Activated CD4-positive, alpha-beta T cell treated with anti-CD3 and anti-CD28 coated beads for 36 hours (primary cell): ENCODE data around the gene UBE2H. TPM values are rescaled to one million over a fixed set of nuclear protein-coding genes. Genes with fewer than 3 reads are reported as not detected.
"Not testable (repeated sequence)": the region's sequence is repeated elsewhere in the genome, so short reads cannot be mapped to it uniquely, and the experiment has no call there.

Experiments
- ATAC-seq: fragments of 200-7000 bp; cut with Tn5 transposase; one replicate; pipeline ENCODE4 v1.10.0; 2021; ENCODE audit warnings: mild to moderate bottlenecking, moderate library complexity
- CTCF ChIA-PET: fragments of 350-600 bp; sonication (Branson Sonifier 250); formaldehyde crosslinking; loops from one replicate; lab custom pipeline; 2021; ENCODE audit warnings: antibody characterized with exemption; lab: Charles Lee
- POLR2A ChIA-PET: fragments of 350-600 bp; sonication (Branson Sonifier 250); formaldehyde crosslinking; loops from one replicate; lab custom pipeline; 2021; ENCODE audit warnings: antibody characterized with exemption, inconsistent platforms; lab: Charles Lee
- DNase-seq: peaks from one replicate; pipeline ENCODE4 v3.0.0-alpha.2; 2020
- H3K27ac Mint-ChIP-seq: one replicate; pipeline ENCODE4 v1.8.0; 2021; ENCODE audit warnings: mixed read lengths
- H3K27me3 Mint-ChIP-seq: one replicate; pipeline ENCODE4 v1.8.0; 2021; ENCODE audit warnings: mixed read lengths
- H3K36me3 Mint-ChIP-seq: one replicate; pipeline ENCODE4 v1.8.0; 2021; ENCODE audit warnings: low read depth, mixed read lengths
- H3K4me1 Mint-ChIP-seq: one replicate; pipeline ENCODE4 v1.8.0; 2021; ENCODE audit warnings: mixed read lengths
- H3K4me3 Mint-ChIP-seq: one replicate; pipeline ENCODE4 v1.8.0; 2021; ENCODE audit warnings: mild to moderate bottlenecking, moderate library complexity, mixed read lengths
- H3K9me3 Mint-ChIP-seq: one replicate; pipeline ENCODE4 v1.8.0; 2021; ENCODE audit warnings: low read depth, mixed read lengths
- intact Hi-C, 2 experiments: fragments of 100-400 bp; cut with DNase I in 1 of 2; cut with micrococcal nuclease in 1 of 2; formaldehyde crosslinking; loops; one replicate each; pipeline versions ENCODE4 v1.14.2 to v1.15.1; 2022 to 2024; cut with DNase I, micrococcal nuclease
- total RNA-seq, 2 experiments: library from RNA; stranded (reverse); gene quantifications; one replicate each; pipeline ENCODE4 v1.2.3, GENCODE V29; 2021

Gene UBE2H
- total RNA-seq, 2 experiments from 2014 or later: 25.6 to 40.7 TPM

DNA sequence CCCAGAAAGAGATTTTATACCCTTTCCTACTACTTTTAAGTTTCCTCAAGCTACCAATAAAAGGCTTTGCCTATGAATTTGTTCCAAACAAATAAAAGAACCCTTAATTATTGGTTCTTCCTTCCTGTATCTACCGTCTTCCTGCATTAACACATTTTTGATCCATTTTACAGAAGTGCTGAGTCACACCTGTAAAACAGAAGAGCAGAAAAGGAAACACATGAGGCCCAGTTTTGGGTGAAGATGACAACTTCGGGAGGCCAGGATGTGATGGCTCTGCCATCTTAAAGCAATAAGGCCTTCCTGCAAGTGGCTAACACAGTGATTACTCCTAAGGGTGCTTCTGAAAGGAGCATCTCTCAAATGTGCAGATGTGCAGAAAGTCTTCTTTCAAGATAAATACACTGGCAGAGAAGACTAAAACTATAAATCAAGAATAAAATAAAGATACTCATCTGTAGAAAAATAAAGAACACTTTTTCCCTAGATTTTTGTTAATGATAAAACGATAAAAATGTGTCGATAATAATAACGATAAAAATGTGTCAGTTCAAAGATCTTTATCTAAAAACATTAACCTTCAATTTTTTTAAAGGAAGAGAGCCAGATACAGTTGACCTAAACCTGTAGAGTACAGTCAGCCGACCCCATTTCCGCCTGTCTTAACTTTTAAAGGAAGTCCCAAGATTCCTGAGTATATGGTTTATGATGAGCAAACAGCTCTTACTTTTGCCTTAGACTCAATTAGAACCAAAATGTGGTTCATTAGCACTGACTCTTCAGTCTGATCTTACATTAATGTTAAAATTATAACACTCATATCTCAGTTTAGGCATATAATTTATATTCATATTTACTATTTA is 108.6 kb downstream of the UBE2H start:
- POLR2A ChIA-PET: no interaction called here
- peak; percentile 83 for ATAC-seq
- Mint-ChIP-seq H3K9me3 (no peaks in the 10 kb centered on the region), H3K27ac (peak overlapping the region; percentile 86), H3K36me3 (peaks cover 3% of the 10 kb centered on the region), H3K27me3 (no peaks in the 10 kb centered on the region), H3K4me3 (no peak overlapping the region), H3K4me1 (peaks cover 47% of the 10 kb centered on the region)
- peak; percentile 45 for DNase-seq
- intact Hi-C loops: no loop called here
- CTCF ChIA-PET: interaction anchor here (0.7 to 3.5 kb wide), 4 partner anchors 8 to 21 kb away, joined by 3 to 12 read pairs (median 4); no protein-coding TSS in a partner anchor

DNA sequence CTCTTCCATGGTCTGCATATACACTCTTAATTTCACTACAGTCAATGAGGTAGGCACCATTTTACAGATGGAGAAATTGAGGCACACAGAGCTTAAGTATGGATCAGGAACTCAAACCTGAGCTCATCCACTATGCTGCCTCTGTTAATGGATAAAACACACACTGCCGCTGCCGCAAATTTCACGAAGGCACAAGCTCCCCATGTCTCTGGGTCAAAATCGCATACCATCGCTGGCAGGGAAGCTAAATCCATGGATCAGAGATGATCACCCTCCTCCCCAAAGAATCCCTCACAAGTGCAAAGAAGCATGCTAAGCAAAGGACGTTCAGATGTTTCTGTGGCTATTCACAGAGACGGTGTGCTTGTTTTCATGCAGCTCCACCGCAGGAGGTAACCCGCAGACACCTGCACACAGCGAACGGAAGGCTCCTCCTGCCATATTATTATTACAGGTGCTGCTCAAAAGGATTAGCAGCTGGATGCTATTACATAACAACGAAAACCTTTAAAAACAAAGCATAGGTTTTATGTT is 109.3 kb downstream of the UBE2H start:
- intact Hi-C loops: no loop called here
- ATAC-seq (no peak), DNase-seq (no peak)
- Mint-ChIP-seq H3K4me3 (no peak overlapping the region), H3K4me1 (peaks cover 47% of the 10 kb centered on the region), H3K27me3 (no peaks in the 10 kb centered on the region), H3K36me3 (peaks cover 5% of the 10 kb centered on the region), H3K27ac (peak overlapping the region; percentile 86), H3K9me3 (no peaks in the 10 kb centered on the region)
- CTCF ChIA-PET: interaction anchor here (0.7 to 3.5 kb wide), 4 partner anchors 9 to 184 kb away, joined by 3 to 12 read pairs (median 4); no protein-coding TSS in a partner anchor
- POLR2A ChIA-PET: no interaction called here

GRCh38 chr7:129841465-129841864 is 111.3 kb downstream of the UBE2H start:
- intact Hi-C loops: no loop called here
- ATAC-seq (no peak), DNase-seq (no peak)
- H3K4me3 Mint-ChIP-seq: no peak overlapping the region
- CTCF ChIA-PET: interaction anchor here (0.5 to 2.8 kb wide), 5 partner anchors 11 to 1897 kb away, joined by 3 to 24 read pairs (median 3); partner anchors contain the start of gene ZC3HC1
- peaks cover 37% of the 10 kb centered on the region for H3K4me1 Mint-ChIP-seq
- H3K27me3 Mint-ChIP-seq: no peaks in the 10 kb centered on the region
- peak overlapping the region; percentile 10 for H3K27ac Mint-ChIP-seq
- peaks cover 5% of the 10 kb centered on the region for H3K36me3 Mint-ChIP-seq
- POLR2A ChIA-PET: no interaction called here
- no peaks in the 10 kb centered on the region for H3K9me3 Mint-ChIP-seq

- ChIA-PET CTCF (interaction anchor here (0.8 to 2.8 kb wide), 3 partner anchors 11 to 1897 kb away, joined by 3 to 24 read pairs (median 3); no protein-coding TSS in a partner anchor), POLR2A (no interaction called here)
- DNase-seq (no peak), ATAC-seq (no peak)
- intact Hi-C loops: no loop called here
- Mint-ChIP-seq H3K36me3 (peaks cover 5% of the 10 kb centered on the region), H3K27me3 (no peaks in the 10 kb centered on the region), H3K4me3 (no peak overlapping the region), H3K4me1 (peaks cover 32% of the 10 kb centered on the region), H3K9me3 (no peaks in the 10 kb centered on the region), H3K27ac (peak overlapping the region; percentile 19)
Measured at GRCh38 chr7:129840757-129841156, 112.0 kb downstream of the UBE2H start.

DNA sequence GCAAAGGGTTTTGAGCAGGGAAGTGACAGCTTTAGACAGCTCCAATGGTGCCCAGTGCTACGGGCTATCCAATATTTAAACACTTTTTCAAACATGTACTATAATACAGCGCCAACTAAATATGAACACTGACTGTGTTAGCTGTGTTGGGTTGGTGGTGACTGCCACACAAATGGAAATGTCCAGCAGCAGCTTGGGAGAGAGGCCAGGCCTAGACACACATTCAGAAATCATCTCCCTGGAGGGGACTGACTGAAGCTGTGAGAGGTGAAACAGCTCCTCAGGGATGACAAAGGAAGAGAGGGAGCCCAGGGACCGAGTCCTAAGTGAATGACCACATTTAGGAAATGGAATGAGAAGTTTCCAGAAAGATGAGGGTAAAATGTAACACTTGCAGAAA is 115.8 kb downstream of the UBE2H start:
- H3K4me1 Mint-ChIP-seq: peaks cover 8% of the 10 kb centered on the region
- DNase-seq (no peak), ATAC-seq (no peak)
- H3K36me3 Mint-ChIP-seq: peaks cover 2% of the 10 kb centered on the region
- no peaks in the 10 kb centered on the region for H3K9me3 Mint-ChIP-seq
- POLR2A ChIA-PET: no interaction called here
- H3K27me3 Mint-ChIP-seq: no peaks in the 10 kb centered on the region
- CTCF ChIA-PET: interaction anchor here (1.5 to 2.2 kb wide), 3 partner anchors 12 to 174 kb away, joined by 3 to 7 read pairs (median 5); no protein-coding TSS in a partner anchor
- no peak overlapping the region for H3K4me3 Mint-ChIP-seq
- H3K27ac Mint-ChIP-seq: peak overlapping the region; percentile 2
- intact Hi-C loops: no loop called here

GRCh38 chr7:129835569-129835968 is 117.2 kb downstream of the UBE2H start:
- Mint-ChIP-seq H3K27me3 (no peaks in the 10 kb centered on the region), H3K4me3 (no peak overlapping the region), H3K27ac (no peak overlapping the region), H3K4me1 (no peaks in the 10 kb centered on the region), H3K9me3 (no peaks in the 10 kb centered on the region), H3K36me3 (peaks cover 2% of the 10 kb centered on the region)
- intact Hi-C loops: no loop called here
- ATAC-seq: no peak
- CTCF ChIA-PET: interaction anchor here (0.7 to 1.8 kb wide), 2 partner anchors 11 to 439 kb away, joined by 4 to 5 read pairs; no protein-coding TSS in a partner anchor
- no peak for DNase-seq
- POLR2A ChIA-PET: no interaction called here

GRCh38 chr7:129833353-129833752 is 119.4 kb downstream of the UBE2H start:
- intact Hi-C loops, H3K36me3 Mint-ChIP-seq, H3K9me3 Mint-ChIP-seq, H3K4me1 Mint-ChIP-seq, CTCF ChIA-PET, DNase-seq, H3K27ac Mint-ChIP-seq, H3K4me3 Mint-ChIP-seq, H3K27me3 Mint-ChIP-seq, ATAC-seq, POLR2A ChIA-PET: not testable (repeated sequence)

DNA sequence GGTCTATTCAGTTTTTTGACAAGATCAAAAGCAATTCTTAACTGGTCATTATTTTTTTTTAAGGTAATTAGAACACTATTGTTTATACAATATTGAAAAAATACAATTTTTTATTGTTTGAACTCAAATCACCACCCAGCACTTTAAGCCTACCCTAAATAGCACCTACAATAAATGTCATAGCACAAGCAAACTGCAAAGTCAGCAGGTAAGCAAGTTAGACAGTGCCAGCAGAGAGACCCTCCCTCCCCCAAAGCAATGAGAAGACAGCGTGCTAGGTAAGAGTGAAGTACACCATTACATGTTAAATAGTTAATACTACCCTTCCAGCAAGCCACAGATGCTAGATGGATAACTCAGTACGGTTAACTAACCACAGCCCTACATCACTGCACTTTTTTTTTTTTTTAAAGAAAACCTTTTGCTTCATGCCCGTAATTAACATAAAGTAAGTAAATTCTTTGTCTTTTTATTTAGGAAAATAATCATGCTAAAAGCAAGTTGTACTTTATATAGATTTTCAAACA is 120.0 kb downstream of the UBE2H start:
- ATAC-seq: no peak
- no peak overlapping the region for H3K27ac Mint-ChIP-seq

DNA sequence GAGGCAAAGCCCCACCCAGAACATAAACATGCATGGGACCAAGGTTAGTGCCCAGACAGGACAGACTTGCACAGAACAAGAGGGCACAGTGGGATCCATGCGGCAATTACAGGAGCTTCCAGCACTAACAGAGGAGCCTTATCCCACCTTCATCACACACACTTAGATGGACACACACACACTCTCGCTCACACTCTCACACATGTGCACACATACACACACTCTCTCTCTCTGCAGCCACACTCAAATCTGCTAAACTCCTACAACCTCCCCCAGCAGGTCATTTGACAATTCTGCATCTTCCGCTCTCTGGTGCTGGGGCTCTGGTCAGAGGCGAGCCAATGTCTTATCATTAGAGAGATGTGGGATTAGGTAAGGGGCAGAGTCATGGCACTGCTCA is 120.5 kb downstream of the UBE2H start:
- no peaks in the 10 kb centered on the region for H3K9me3 Mint-ChIP-seq
- peaks cover 10% of the 10 kb centered on the region for H3K4me1 Mint-ChIP-seq
- no peak overlapping the region for H3K4me3 Mint-ChIP-seq
- intact Hi-C loops: no loop called here
- H3K36me3 Mint-ChIP-seq: no peaks in the 10 kb centered on the region
- no peak overlapping the region for H3K27ac Mint-ChIP-seq
- ATAC-seq: no peak
- ChIA-PET POLR2A (no interaction called here), CTCF (interaction anchor here (0.7 to 4.2 kb wide), 4 partner anchors 9 to 238 kb away, joined by 3 to 42 read pairs (median 14); partner anchors contain the start of gene KLHDC10)
- DNase-seq: no peak
- no peaks in the 10 kb centered on the region for H3K27me3 Mint-ChIP-seq

More for the DNA sequence above, 120.0 kb downstream of the UBE2H start:
- intact Hi-C loops: no loop called here
- Mint-ChIP-seq H3K9me3 (no peaks in the 10 kb centered on the region), H3K27me3 (no peaks in the 10 kb centered on the region), H3K36me3 (no peaks in the 10 kb centered on the region), H3K4me1 (peaks cover 10% of the 10 kb centered on the region), H3K4me3 (no peak overlapping the region)
- ChIA-PET CTCF (interaction anchor here (0.7 kb wide), 1 partner anchor 238 kb away, joined by 3 read pairs; the partner anchor contains the start of gene KLHDC10), POLR2A (no interaction called here)
- no peak for DNase-seq

DNA sequence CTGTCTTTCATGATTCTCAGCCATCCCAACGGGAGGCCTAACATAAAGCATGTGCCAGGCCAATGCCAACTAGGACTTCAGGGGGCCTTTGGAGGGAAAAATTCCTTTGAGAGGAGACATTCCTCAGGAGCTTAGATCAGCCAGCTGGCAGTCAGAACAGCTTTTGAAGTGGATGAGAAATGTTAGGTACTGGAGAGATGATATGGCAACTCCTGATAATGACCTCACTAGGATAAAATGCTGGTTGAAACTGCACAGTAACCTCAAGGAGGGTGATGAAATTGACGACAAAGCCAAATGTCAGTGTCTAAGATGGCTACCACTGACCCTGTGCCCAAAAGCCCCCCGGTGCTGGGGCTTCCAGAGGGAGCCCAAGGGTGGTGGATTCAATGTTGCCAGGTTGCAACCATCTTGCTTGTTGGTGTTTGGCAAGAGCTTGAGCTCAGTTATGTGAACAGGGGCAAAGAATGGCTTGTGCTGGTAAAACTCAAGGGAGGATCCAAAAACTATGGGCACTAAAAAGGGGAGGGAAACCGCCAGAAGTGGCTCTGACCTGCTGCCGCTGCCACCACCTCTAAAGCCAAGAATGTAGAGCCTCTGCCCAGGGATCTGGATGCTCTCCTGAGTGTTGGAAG is 121.2 kb downstream of the UBE2H start:
- POLR2A ChIA-PET: no interaction called here
- intact Hi-C loops: no loop called here

DNA sequence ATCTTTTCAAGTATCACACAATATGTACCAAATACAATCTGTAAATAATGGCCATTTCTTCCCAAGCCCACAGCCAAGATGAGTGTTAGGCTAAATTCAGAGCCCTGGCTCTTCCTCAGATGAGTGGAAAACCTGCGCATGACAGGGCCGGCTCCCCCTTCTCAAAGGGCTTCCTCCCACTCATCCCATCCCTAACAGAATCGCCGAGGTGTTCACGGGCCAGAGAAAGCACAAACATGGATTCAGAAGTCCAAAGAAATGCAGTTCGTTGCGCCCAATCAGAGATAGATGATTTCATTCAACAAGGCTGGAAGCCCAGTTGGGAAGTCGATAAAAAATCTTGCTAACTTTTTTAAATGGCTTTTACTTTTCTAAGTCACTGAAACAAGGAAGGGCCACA is 121.8 kb downstream of the UBE2H start:
- no peak for ATAC-seq
- ChIA-PET POLR2A (interaction anchor here (0.6 kb wide), 1 partner anchor 153 kb away, joined by 3 read pairs; no protein-coding TSS in a partner anchor), CTCF (interaction anchor here (0.6 to 4.2 kb wide), 15 partner anchors 7 to 527 kb away, joined by 3 to 42 read pairs (median 5); partner anchors contain the start of genes NRF1 and STRIP2)
- Mint-ChIP-seq H3K4me3 (no peak overlapping the region), H3K27me3 (no peaks in the 10 kb centered on the region), H3K4me1 (peaks cover 10% of the 10 kb centered on the region), H3K36me3 (no peaks in the 10 kb centered on the region), H3K9me3 (no peaks in the 10 kb centered on the region), H3K27ac (no peak overlapping the region)
- intact Hi-C loops: loop anchor here (1.0 kb wide), 2 partner anchors 167 to 179 kb away; no protein-coding TSS in a partner anchor
- DNase-seq: no peak

More for the DNA sequence above, 121.2 kb downstream of the UBE2H start:
- DNase-seq (no peak), ATAC-seq (no peak)
- no peak overlapping the region for H3K27ac Mint-ChIP-seq
- peaks cover 10% of the 10 kb centered on the region for H3K4me1 Mint-ChIP-seq
- H3K4me3 Mint-ChIP-seq: no peak overlapping the region
- H3K36me3 Mint-ChIP-seq: no peaks in the 10 kb centered on the region
- no peaks in the 10 kb centered on the region for H3K27me3 Mint-ChIP-seq
- CTCF ChIA-PET: interaction anchor here (0.6 to 4.2 kb wide), 6 partner anchors 9 to 182 kb away, joined by 3 to 42 read pairs (median 4); no protein-coding TSS in a partner anchor
- no peaks in the 10 kb centered on the region for H3K9me3 Mint-ChIP-seq
